ENCODE measurements around the gene SLC29A3.
"Not testable (repeated sequence)": the region's sequence is repeated elsewhere in the genome, so short reads cannot be mapped to it uniquely, and the experiment has no call there.

SLC29A3 gene

DNA sequence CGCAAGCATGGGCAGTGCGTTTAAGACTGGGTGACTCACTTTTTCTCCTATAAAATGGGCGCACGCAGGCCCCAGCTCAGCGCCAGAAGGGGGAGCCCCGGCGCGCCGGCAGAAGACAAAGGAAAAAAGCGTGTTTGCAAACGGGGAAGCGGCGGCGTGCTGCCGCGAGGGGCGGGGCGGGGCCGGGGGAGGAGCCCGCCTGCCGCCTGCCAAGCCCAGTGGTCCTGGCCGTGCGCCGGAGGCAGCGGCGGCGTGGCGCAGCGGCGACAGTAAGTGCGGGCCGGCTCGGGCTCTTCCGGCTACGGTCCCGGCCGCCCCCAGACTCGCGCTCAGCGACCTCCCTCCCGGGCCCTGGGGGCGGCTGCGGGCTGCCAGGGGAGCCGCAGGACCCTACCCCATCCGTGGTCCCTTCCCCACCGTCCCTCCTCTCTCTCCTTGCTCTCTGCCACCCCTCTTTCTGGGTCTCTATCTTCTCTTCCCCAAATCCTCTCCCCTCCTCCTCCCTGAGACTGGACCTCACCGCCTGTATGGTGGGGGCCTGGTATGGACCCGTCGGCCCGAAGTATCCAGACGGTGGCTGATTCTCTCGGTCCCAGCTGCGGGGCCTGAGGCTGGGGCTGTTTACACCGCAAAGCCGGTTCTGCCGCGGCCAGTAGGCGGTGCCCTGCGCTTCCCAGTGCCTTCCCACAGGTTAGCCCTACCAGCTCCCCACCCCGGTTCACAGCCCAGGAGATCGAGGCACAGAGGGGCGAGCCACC lies at the start of gene SLC29A3:
Gene SLC29A3, plus strand, starts transcription at position 218 of the 758 bp plus-strand sequence. Its CDS starts 51 bp downstream, at position 269.
- peak in 55 of 56 donors; percentile 7 to 86 (median 61) for DNase-seq

DNA sequence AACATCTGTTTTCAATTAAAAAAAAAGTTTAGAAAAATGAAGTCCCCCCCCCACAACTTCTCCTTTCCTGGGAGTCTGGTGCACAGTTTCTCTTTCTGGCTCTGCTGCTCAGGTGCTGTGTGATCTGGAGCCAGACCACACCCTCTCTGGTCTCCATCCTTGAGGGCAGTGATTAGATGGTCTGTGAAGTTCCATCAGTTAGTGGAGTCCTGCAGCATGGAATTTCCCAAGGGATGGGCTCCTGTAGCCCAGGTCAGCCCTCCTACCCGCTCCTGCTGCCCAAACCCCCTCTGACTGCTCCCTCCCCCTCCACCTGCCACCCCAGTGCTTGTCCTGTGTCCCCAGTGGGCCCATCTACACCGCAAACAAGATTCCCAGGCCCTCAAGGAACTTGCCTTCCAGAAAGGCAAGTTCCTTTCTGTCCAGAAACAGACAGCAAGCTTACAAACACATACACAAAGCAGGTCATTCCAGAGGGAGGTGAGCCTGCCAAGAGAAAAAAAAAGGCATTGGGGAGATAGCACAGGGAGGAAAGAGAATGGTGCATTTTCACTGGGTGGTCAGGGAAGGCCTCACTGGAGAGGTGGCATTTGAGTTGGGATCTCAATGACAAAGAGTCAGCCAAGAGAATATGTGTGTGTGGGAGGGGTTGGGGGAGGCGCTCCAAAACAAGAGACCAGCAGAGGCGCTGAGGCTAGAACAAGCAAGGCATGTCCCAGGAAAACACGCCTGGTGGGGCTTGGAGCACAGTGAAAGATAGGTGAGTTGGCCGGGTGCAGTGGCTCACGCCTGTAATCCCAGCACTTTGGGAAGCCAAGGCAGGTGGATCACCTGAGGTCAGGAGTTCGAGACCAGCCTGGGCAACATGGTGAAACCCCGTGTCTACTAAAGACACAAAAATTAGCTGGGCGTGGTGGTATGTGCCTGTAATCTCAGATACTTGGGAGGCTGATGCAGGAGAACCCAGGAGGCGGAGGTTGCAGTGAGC lies 49.5 kb upstream of the SLC29A3 start:
- DNase-seq: no peak

DNA sequence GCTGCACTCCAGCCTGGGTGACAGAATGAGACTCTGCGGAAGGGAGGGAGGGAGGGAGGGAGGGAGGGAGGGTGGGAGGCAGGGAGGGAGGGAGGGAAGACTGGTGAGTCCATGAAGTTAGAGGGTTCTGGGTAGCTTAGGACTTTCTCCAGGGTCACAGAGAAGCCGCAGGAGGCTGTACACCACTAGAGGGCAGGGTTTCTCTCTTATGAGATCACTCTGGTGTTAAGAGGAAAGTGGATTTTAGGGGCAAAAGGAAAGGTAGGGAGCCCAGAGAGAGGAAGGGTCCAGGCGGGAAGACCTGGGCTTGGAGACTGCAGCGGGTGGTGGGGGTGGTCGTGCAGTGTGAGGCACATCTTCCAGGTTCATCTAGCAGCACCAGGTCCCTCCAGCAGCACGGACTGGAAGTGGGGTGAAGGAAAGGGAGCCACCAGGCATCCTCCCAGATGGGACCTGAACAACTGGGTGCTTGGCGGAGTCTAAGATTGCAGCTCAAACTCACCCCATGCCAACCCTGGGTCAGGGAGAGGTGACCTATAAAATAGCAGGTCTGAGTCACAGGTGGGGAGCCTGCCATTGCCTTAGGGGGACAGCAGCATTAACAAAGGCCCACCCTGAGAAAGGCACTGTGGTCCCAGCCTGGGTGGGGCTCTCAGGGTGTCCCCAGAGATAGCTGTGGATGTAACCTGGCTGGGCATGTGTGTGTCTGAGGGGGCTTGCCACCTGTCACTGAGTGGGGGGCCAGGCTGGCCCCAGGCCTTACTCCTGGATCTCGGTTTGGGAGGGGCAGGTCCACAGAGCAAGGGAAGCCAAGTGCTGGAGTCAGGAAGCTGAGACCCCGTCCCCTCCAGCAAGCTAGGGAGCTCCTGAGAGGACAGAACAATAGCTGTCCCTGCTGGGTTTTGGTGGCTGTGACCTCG lies 48.5 kb upstream of the SLC29A3 start:
- DNase-seq: peak in 32 of 56 donors; percentile 11 to 66 (median 32)

DNA sequence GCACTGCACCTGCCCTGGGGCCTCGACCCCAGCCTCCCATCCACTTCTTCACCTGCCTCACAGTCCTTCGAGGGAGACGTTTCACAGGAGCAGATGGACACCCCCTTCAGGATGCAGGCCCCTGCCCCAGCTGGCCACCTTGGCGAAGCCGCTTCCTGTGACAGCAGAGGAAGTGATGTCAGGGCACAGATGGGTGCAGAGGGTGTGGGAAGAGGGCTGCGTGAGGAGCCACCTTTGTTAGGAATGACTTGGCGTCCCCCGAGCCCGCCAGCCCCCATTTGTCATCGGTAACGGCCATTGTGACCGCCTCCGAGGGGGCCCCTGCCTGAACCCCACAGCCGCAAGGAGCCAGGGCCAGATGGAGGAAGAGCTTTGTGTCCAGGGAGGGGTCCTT lies 47.4 kb upstream of the SLC29A3 start:
- DNase-seq: no peak

DNA sequence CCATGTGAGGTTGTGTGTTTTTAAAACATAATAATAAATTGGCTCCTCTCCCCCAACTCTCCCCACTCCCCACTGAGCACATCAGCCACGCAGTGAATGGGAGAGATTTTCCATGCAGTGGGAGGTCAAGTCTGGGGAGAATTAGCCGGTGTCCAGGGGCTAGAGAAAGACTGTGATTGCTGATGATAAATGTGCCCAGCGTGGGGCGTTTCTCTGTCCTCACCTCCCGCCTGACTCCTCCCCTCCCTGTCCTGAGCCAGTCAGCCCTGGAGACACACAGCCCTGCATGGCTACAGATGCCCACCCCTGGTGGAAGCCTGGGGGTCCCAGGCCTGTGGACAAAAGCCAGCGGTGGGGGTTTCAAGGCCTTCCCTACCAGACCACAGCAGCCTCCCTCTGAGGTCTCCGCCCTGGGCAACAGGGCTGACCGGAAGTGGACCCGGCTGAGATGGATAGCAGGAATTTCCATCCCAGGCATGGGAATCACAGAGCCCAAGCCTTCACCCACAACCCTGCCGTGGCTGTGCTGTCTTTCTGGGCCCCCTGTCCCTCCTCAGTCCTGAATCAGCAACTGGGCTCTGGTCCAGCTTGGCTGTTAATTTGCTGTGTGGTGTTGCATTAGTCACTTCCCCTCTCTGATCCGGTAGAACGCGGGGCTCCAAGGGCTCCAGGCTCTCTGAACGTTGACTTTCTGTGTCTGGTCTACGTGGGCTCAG lies 46.8 kb upstream of the SLC29A3 start:
- DNase-seq: no peak

DNA sequence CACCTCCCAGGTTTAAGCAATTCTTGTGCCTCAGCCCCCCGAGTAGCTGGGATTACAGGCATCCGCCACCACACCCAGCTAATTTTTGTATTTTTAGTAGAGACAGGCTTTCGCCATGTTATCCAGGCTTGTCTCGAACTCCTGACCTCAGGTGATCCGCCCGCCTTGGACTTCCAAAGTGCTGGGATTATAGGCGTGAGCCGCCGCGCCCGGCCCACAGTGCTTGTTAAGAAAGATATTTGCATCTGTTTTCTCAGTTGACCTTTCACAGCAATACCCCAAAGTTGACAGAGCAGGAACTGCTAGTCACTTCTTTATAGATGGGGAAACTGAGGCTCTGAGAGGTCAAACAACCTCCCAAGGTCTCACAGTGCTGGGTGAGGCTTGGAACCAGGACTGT lies 46.1 kb upstream of the SLC29A3 start:
- DNase-seq: not testable (repeated sequence)

DNA sequence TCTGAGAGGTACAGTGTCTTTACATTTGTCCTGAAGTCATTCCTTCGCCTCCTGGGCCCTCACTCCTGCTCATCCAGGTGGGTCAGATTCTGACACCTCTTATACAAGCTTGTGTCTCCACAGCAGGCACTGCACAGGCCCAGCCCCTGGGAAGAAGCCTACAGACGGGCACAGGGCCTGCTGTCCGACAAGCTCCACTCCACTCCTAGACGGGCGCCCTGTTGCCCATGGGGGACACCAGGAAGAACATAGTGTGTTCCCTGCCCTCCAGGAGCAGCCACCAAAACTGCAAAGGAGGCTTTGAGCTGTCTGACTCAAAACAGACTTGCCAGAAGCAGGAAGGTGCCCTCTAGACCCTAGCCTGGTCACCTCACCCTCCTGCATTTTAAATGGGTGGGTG lies 45.6 kb upstream of the SLC29A3 start:
- DNase-seq: no peak

DNA sequence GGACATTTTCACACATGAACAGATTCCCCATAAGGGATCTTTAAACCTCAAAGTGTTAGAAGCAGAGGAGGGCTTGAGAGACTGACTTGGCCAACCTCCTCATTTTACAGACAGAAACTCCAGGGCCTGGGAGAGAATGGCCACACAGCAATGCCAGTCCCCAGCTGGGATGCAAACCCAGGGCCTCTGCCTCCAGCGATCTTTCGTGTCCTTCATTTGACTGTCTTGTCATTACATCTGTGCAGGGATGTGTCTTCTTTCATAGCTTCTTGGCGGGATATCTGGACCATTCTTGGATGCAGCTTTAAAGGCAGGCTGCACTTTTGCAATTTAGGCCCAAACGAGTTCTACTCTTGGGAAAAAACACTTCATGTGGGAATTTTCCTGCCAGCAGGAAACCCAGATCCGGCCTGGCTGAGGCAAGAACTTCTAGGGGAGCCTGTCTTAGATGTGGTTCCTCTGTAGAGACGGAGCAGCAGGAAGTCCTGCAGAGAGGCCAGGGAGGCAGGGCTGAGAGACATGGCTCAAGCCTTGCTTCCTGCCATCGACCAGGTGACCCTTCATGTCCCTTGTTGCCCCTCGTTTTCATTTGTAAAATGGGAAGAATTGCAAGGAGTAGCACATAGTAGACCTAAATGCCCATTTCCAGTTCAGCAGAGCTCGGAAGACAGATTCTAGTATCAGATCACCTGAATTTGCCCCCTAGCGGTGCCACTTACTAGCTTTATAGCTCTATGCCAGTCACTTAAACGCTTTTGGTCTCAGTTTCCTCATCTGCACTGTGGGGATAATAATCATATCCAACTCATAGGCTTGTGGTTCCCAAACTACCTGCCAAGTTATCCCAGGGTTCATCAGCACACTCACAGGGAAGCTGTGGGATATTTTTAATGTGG lies 43.9 kb upstream of the SLC29A3 start:
- DNase-seq: no peak

DNA sequence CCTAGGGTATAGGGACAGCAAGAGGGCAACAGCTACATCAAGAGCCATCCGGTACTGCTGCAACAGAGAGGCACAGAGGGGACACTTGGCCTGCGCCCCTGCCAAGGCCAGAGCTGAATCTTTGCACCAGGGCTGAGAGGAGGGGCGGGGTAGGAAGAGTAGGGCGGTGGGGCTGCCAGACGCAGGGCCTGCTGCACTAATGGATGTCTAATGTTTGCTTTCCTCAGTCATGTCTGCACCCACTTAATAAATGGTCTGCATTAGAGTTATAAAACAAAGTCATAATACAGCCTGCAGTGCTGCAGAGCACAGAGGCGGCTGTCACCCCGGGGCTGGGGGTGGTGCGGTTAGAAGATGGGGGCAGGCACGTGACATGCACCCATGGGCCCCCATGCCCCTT lies 42.2 kb upstream of the SLC29A3 start:
- no peak for DNase-seq

DNA sequence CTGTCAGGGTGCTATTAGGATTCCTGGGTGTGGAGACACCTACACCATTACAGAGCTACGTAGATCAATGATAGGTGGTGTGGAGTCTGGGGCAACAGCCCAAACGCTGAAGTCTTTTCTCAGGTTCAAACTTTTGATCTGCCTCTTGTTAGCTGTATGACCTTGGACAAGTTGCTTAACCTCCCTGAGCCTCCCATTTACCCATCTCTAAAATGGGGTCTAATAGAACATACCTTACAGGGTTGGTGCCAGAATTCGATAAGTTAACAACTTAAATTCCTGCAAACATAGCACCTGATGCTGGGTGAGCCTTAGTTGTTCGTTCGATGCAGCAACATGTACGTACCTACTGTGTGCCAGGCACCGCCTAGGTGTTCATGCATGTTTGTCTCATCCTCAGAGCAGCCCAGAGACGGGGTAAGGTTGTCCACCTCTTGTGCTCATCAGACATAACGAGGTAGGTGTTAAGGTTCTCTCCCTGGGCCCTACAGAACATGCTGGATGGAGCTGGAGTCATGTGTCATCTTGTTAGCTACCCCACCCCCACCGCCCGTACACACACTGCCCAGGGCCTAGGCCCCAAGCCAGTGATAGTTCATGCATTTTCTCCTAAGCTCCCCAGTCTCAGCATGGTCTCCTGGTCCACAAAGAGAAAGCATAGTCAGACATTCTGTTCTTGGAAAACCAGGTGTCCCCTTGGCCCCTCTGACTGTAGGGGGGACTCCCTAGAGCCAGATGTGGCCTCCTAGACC lies 41.0 kb upstream of the SLC29A3 start:
- peak in 14 of 56 donors; percentile 10 to 56 (median 28) for DNase-seq

DNA sequence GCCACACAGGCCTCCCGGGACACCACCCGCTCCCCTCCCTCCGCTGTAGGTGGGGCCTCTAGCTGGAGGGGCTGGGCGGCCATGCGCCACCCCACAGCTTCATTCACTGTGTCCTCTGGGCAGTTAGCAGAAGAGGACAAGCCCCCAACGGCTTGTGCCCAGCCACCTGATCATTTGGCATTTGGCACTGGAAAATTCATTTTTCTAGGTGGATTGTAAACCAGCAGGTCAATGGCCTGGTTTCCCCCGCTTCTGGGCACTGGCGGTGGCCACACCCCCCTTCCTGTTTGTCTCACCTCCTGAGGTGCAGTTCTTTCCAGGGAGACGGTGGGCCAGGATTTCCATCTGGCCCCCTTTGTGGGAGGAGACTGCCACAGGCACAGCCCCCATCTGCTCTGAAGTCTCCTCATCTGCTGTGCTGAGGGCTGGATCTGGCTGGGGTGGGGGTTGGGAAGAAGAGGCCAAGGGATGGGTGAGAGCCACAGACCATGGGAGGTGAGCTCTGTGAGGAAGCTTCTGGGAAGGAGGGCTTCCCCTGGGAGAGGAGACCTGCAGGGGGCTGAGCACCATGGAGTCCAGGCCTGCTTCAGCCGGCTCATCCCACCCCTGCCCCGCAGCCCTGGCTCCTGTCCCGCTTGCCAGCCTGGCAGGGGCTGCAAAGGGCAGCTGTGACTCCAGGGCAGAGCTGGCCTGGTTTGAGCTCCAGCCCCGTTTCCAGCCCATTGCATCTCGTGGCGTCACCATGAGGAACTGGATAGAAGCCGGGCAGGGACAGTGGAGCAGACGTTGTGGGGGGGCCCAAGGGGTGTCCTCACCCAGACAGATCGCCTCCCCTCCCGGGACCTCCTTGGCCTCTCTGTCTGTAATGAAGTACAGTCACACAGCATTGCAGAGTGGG lies 40.1 kb upstream of the SLC29A3 start:
- DNase-seq: peak in 42 of 56 donors; percentile 13 to 79 (median 52)

DNA sequence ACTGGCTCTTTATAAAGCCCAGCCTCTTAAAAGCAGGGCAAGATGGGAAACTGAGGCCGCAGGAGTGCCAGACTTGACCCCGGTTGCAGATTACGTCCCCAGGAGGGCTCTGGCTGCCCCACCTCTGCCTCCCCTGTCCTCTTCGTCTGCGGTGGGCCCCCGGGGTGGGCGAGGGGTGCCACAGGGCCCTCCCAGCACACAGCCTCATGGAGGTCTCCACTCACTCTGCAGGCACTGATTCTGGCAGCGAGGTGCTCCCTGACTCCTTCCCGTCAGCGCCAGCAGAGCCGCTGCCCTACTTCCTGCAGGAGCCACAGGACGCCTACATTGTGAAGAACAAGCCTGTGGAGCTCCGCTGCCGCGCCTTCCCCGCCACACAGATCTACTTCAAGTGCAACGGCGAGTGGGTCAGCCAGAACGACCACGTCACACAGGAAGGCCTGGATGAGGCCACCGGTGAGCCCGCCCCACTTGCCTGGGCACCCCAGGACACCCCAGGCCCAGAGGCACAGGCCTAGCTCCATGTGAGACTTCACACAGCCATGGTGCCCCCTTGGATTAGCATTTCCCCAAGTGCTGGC lies 39.4 kb upstream of the SLC29A3 start:
- DNase-seq: no peak

DNA sequence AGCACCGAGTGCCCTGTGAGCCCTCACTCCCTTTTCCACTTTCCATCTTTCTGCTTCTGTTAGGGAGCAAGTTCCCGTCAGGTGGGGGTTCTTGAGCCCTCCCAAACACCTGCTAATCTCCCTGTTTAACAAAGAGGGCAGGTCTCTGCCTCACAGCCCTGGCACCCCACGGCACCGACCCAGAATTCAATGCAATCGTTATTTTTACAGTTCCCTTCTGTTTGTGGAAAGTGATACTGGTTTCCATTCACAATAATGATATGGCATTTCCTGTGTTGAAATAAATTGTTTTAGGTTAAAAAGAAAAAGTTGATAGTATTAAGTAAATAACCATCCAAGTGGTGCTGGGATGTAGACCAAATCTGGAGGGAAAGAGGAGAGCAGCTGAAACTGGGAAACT lies 38.8 kb upstream of the SLC29A3 start:
- no peak for DNase-seq

DNA sequence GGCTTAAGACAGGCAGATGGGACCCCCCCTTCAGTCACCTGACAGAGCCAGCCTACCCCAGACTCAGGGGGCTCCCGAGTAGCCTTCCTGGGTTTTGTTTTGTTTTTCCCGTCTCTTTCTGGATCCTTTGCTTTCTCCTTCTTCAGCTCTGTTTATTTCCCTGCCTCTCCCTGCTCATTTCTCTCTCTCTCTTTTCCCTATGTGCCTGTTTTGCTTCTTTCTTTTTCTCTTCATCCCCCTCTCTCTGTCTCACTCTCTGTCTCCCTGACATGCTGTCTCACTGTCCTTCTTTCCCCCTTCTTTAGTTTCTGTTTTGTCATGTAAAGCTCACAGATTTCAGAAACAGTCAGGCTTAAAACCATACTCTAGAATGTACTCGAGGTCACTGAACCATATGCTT lies 38.2 kb upstream of the SLC29A3 start:
- no peak for DNase-seq

DNA sequence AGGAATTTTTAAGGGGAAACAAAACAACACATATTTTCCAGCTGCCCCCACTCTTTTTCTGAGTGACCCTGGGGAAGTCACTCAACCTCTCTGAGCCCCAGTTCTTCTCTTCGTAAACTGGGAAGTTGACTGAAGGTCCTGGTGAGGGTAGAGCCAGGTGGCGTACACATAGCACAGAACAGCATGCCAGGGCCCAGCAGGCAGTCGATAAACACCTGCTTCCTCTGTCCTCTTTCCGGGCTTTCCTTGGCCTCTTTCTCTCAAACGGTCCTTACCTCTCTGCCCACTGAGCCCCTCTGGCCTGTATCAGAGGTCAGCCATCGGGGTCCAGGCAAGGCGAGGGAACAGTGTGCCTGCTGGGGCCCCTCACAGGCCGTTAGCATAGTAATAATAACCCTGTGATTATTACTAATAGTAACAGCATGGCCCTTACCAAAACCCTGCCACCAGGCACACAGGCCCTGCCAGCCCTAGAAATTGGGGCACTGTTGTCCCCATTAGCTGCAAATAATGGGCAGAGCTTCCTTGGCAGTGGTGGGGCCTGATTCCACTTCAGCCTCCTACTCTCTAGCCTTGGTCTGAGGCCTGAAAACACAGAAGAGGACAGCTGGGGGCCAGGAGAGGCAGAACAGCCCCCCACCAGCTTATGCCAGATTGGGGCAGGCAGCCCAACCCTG lies 37.3 kb upstream of the SLC29A3 start:
- no peak for DNase-seq

DNA sequence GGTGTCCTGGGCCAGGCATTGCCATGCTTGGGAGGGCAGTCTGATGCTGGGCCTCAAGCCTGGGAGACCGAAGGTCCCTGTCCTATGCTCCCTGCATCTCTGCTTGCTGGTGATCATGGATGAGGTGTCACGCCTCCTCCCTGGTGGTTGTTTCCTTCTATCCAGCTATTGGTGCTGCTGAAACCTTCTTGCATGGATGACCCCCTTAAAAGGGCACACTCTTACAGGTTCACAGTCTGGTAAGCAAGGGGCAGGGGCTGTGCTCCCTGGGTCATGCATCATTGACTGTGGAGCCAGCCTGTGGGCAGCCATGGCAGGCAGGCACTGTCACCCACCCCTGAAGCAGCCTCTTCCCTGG lies 36.8 kb upstream of the SLC29A3 start:
- DNase-seq: no peak

DNA sequence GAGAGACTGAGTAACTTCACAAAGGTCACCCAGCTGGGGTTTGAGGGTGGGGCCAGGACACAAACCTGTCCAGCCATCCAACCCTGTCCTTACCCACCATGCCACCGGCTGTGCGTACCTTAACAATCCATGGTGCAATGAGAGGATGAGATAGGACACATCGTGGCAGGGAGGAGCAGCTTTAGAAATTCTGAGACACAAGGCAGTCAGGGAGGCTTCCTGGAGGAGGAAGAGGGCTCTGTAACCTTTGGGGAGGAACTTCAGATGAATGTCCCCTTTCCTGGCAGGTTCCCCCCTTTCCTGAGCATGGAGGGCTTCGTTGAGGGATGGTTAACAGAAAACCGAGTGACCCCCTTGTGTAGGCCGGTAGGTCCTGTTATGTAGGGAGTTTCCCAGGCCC lies 35.6 kb upstream of the SLC29A3 start:
- no peak for DNase-seq

Data from nucleus accumbens (tissue), 56 donors.